GM19395 (cell line): ENCODE measurements around the gene SLC25A52.
"Not testable (repeated sequence)": the region's sequence is repeated elsewhere in the genome, so short reads cannot be mapped to it uniquely, and the experiment has no call there.

Experiments
- ATAC-seq: cut with Tn5 transposase; IDR thresholded peaks from one replicate; pipeline ENCODE4 v1.9.1; 2021; ENCODE audit warnings: mild to moderate bottlenecking, moderate library complexity; ENCODE audit not compliant: unreplicated experiment

The SLC25A52 gene

GRCh38 chr18:31741097-31741735 lies 19.5 kb downstream of the SLC25A52 start:
- ATAC-seq = peak; percentile 54

GRCh38 chr18:31740180-31740579 lies 20.5 kb downstream of the SLC25A52 start:
- no peak for ATAC-seq

- no peak for ATAC-seq
These were observed 21.0 kb downstream of the SLC25A52 start for GRCh38 chr18:31739651-31740050.

GRCh38 chr18:31738460-31739407 lies 21.9 kb downstream of the SLC25A52 start:
- ATAC-seq = no peak

GRCh38 chr18:31736630-31737029 lies 24.1 kb downstream of the SLC25A52 start:
- peak; percentile 78 for ATAC-seq

- no peak for ATAC-seq
These were observed 29.1 kb downstream of the SLC25A52 start for GRCh38 chr18:31731628-31732027.

- ATAC-seq = not testable (repeated sequence)
These were observed 31.5 kb downstream of the SLC25A52 start for GRCh38 chr18:31729196-31729595.

GRCh38 chr18:31723990-31724711 lies 36.5 kb downstream of the SLC25A52 start:
- peak; percentile 48 for ATAC-seq

GRCh38 chr18:31723639-31723989 lies 37.1 kb downstream of the SLC25A52 start:
- ATAC-seq = no peak

GRCh38 chr18:31722369-31722957 lies 38.2 kb downstream of the SLC25A52 start:
- ATAC-seq = peak; percentile 96

GRCh38 chr18:31721601-31722000 lies 39.1 kb downstream of the SLC25A52 start:
- ATAC-seq = no peak

- no peak for ATAC-seq
These were observed 39.8 kb downstream of the SLC25A52 start for GRCh38 chr18:31720867-31721266.

GRCh38 chr18:31719363-31720006 lies 41.2 kb downstream of the SLC25A52 start:
- ATAC-seq = no peak

- ATAC-seq = no peak
These were observed 42.3 kb downstream of the SLC25A52 start for GRCh38 chr18:31718386-31718785.

- ATAC-seq = no peak
These were observed 44.3 kb downstream of the SLC25A52 start for GRCh38 chr18:31716362-31716761.

GRCh38 chr18:31711365-31712172 lies 49.1 kb downstream of the SLC25A52 start:
- no peak for ATAC-seq

- no peak for ATAC-seq
These were observed 49.9 kb downstream of the SLC25A52 start for GRCh38 chr18:31710826-31711225.
